PC-9 (cell line): ENCODE results near the gene LAMA2. TPM values are rescaled to one million over a fixed set of nuclear protein-coding genes. Genes with fewer than 3 reads are reported as not detected.
A peak's percentile ranks its signal among the peaks of the same experiment; 100 is the strongest.

Experiments
- BruUV-seq: library from RNA; stranded (reverse); fragments of 400-500 nt; replicated peaks from 2 replicates; lab custom pipeline; 2021; lab: Mats Ljungman, UMichigan
- CTCF ChIA-PET: fragments of 300-600 bp; sonication (Branson Sonifier 250); formaldehyde crosslinking; loops from one replicate; lab custom pipeline; 2022; ENCODE audit warnings: antibody characterized with exemption; lab: Charles Lee
- POLR2A ChIA-PET: fragments of 300-600 bp; sonication (Branson Sonifier 250); formaldehyde crosslinking; loops from one replicate; lab custom pipeline; 2022; ENCODE audit warnings: antibody characterized with exemption; ENCODE audit not compliant: unreplicated experiment; lab: Charles Lee
- DNase-seq, 2 experiments: peaks; one replicate each; pipeline versions ENCODE4 v3.0.0 to v3.0.0-alpha.2; 2015 to 2022; ENCODE audit warnings: mixed read lengths in 1 of 2
- H2AFZ ChIP-seq: fragments of 200-600 bp; sonication (generic); 2 replicates; pipeline ENCODE4 v1.8.1; 2017; ENCODE audit warnings: antibody characterized with exemption
- H3F3A ChIP-seq: fragments of 200-600 bp; sonication (generic); 2 replicates; pipeline ENCODE4 v1.8.1; 2017; ENCODE audit warnings: antibody characterized with exemption, mild to moderate bottlenecking, low read depth; ENCODE audit not compliant: insufficient read depth
- H3K27ac ChIP-seq: fragments of 200-600 bp; sonication (generic); 2 replicates; pipeline ENCODE4 v1.6.1; 2016; ENCODE audit warnings: mixed run types
- H3K27me3 ChIP-seq: fragments of 200-600 bp; sonication (generic); 2 replicates; pipeline ENCODE4 v1.6.1; 2016; ENCODE audit warnings: low read depth, mixed run types; ENCODE audit not compliant: insufficient read depth
- H3K36me3 ChIP-seq: fragments of 200-600 bp; sonication (generic); 2 replicates; pipeline ENCODE4 v1.6.1; 2016; ENCODE audit warnings: low read depth, mixed run types
- H3K4me1 ChIP-seq: fragments of 200-600 bp; sonication (generic); replicated peaks from 2 replicates; pipeline ENCODE4 v1.6.1; 2016; ENCODE audit warnings: mixed run types; ENCODE audit not compliant: insufficient read depth
- H3K4me2 ChIP-seq: fragments of 200-600 bp; sonication (generic); 2 replicates; pipeline ENCODE4 v1.6.1; 2017; ENCODE audit warnings: mixed run types
- H3K4me3 ChIP-seq: fragments of 200-600 bp; sonication (generic); 2 replicates; pipeline ENCODE4 v1.6.1; 2016; ENCODE audit warnings: mixed run types
- H3K79me2 ChIP-seq: fragments of 200-600 bp; sonication (generic); 2 replicates; pipeline ENCODE4 v1.6.1; 2017; ENCODE audit warnings: low read depth, mixed run types
- H3K9me2 ChIP-seq: fragments of 200-600 bp; sonication (generic); 2 replicates; pipeline ENCODE4 v1.8.1; 2017; ENCODE audit warnings: mild to moderate bottlenecking; ENCODE audit not compliant: insufficient read depth
- H3K9me3 ChIP-seq: fragments of 200-600 bp; sonication (generic); 2 replicates; pipeline ENCODE4 v1.8.1; 2016; ENCODE audit warnings: low read depth; ENCODE audit not compliant: insufficient read depth
- H4K20me1 ChIP-seq: fragments of 200-600 bp; sonication (generic); 2 replicates; pipeline ENCODE4 v1.8.1; 2017; ENCODE audit not compliant: insufficient read depth
- CTCF ChIP-seq: fragments of 200-600 bp; sonication (generic); conservative IDR thresholded peaks from 2 replicates; pipeline ENCODE4 v1.6.1; 2017; ENCODE audit warnings: mixed run types, antibody characterized with exemption, mild to moderate bottlenecking, moderate library complexity
- EZH2 ChIP-seq: fragments of 200-600 bp; sonication (generic); IDR thresholded peaks from 2 replicates; pipeline ENCODE4 v1.8.0; 2017; ENCODE audit warnings: antibody characterized with exemption, low read depth
- intact Hi-C: fragments of 100-400 bp; cut with micrococcal nuclease; formaldehyde crosslinking; loops from one replicate; pipeline ENCODE4 v1.10.0; 2022; ENCODE audit not compliant: unreplicated experiment
- total RNA-seq: library from RNA; stranded (reverse); gene quantifications from 2 replicates; pipeline ENCODE4 v1.2.3, GENCODE V29; 2021

LAMA2 gene
- total RNA-seq, 1 experiment from 2014 or later, result 2.8 TPM

- no peaks in the 10 kb centered on the region for H3K79me2 ChIP-seq
- BruUV-seq, result no TSS peak
Observed at GRCh38 chr6:128855581-128856085, 27.3 kb upstream of the LAMA2 start.

GRCh38 chr6:128857806-128858205 is 25.1 kb upstream of the LAMA2 start:
- no peak for TF ChIP-seq EZH2
- H3K4me1 ChIP-seq, result no peaks in the 10 kb centered on the region
- H3K4me2 ChIP-seq, result no peak overlapping the region
- BruUV-seq, result no TSS peak
- ChIA-PET POLR2A (no interaction called here), CTCF (no interaction called here)
- no peaks in the 10 kb centered on the region for H3F3A ChIP-seq
- peaks cover 12% of the 10 kb centered on the region; the same call in 1 of the 2 replicates for H3K9me3 ChIP-seq
- DNase-seq, result no peak
- no peaks in the 10 kb centered on the region for H3K27me3 ChIP-seq
- 0 out of 2 replicates have a peak, but pooled peaks cover 3% of the 10 kb centered on the region for H3K9me2 ChIP-seq
- H3K4me3 ChIP-seq, result no peak overlapping the region
- H3K79me2 ChIP-seq, result no peaks in the 10 kb centered on the region
- H3K27ac ChIP-seq, result no peak overlapping the region
- H4K20me1 ChIP-seq, result no peaks in the 10 kb centered on the region
- H2AFZ ChIP-seq, result no peak overlapping the region
- intact Hi-C loops, result loop anchor here (2.0 kb wide), 1 partner anchor 37 kb away; no protein-coding TSS in a partner anchor
- H3K36me3 ChIP-seq, result no peaks in the 10 kb centered on the region

More at GRCh38 chr6:128855581-128856085, 27.3 kb upstream of the LAMA2 start:
- peak in 1 of 2 experiments; percentile 21 for DNase-seq
- TF ChIP-seq CTCF (no peak), EZH2 (no peak)
- intact Hi-C loops, result no loop called here
- Histone ChIP-seq H4K20me1 (no peaks in the 10 kb centered on the region), H3F3A (no peaks in the 10 kb centered on the region), H3K4me2 (no peak overlapping the region), H2AFZ (no peak overlapping the region), H3K27ac (no peak overlapping the region), H3K4me3 (no peak overlapping the region), H3K9me3 (peaks cover 4% of the 10 kb centered on the region; the same call in 1 of the 2 replicates), H3K36me3 (no peaks in the 10 kb centered on the region), H3K27me3 (no peaks in the 10 kb centered on the region), H3K4me1 (no peaks in the 10 kb centered on the region), H3K9me2 (0 out of 2 replicates have a peak, but pooled peaks cover 3% of the 10 kb centered on the region)
- ChIA-PET CTCF (no interaction called here), POLR2A (no interaction called here)

- Histone ChIP-seq H3K27me3 (no peaks in the 10 kb centered on the region), H3K79me2 (no peaks in the 10 kb centered on the region), H3K27ac (no peak overlapping the region), H3K4me1 (no peaks in the 10 kb centered on the region), H3K9me3 (peaks cover 12% of the 10 kb centered on the region; the same call in 1 of the 2 replicates), H3K9me2 (0 out of 2 replicates have a peak, but pooled peaks cover 3% of the 10 kb centered on the region), H3K4me2 (no peak overlapping the region), H3F3A (no peaks in the 10 kb centered on the region), H3K36me3 (no peaks in the 10 kb centered on the region), H3K4me3 (no peak overlapping the region), H4K20me1 (no peaks in the 10 kb centered on the region), H2AFZ (no peak overlapping the region)
- intact Hi-C loops, result no loop called here
- TF ChIP-seq CTCF (no peak), EZH2 (no peak)
- no peak for DNase-seq
- ChIA-PET CTCF (no interaction called here), POLR2A (no interaction called here)
- no TSS peak for BruUV-seq
Observed at GRCh38 chr6:128860782-128861181, 22.2 kb upstream of the LAMA2 start.
